HG02623 (cell line): ENCODE data around the gene EGFL6.
"Not testable (repeated sequence)": the region's sequence is repeated elsewhere in the genome, so short reads cannot be mapped to it uniquely, and the experiment has no call there.

ENCODE experiments used
- ATAC-seq: cut with Tn5 transposase; IDR thresholded peaks from one replicate; pipeline ENCODE4 v1.9.1; 2021; ENCODE audit warnings: moderate library complexity; ENCODE audit not compliant: unreplicated experiment

EGFL6 gene

DNA sequence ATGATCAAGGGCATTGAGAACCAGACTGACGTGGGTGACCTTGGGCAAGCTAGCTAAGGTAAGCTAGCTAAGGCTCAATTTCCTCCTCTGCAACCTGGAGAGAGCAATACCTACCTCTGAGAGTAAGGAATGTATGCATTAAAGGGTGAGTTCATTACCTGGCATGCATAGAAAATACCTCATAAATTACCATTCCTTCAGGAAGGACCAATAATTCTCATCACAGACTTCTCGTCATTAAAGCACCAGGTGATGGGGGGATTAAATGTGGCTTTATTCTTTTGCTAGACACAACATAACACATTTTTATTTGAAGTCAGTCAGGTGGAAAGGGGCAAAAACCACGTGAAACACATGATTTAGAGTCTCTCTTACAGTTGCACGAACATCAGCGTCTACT is 21.5 kb downstream of the EGFL6 start:
- ATAC-seq: no peak

DNA sequence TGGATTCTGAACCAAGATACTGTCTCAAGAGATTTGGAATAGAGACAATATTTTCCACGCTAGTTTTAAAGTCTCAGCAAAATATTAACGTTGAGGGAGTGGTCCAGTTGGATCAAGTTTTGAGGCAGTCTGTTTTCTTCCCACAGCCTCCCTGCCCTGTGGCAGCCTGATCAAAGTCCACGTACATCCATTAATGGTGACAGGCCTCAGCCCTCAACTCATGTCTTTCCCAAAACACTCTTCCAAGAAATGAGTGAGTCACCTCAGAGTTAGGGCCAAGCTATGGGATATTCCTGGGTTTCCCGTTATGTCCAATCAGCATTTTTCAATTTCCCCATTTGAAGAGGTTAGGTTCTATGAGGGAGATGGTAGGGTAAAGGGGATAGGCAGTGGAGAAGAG is 28.5 kb downstream of the EGFL6 start:
- ATAC-seq: no peak

DNA sequence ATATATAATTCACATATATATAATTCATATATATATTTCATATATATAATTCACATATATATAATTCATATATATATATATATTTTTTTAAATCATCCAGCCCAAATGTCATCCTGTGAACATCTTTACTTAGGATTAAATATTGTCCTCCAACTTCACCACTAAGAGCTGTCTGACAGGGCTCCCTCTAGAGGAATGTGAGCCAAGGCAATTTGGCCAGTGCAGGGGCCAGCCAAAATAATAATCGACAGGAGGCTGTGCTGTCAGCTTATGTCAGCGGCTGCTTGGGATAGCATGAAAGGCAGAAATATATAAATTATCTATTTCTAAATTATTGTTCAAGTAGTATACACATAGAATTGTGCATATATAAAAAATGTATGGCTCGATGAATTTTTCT is 29.5 kb downstream of the EGFL6 start:
- no peak for ATAC-seq

DNA sequence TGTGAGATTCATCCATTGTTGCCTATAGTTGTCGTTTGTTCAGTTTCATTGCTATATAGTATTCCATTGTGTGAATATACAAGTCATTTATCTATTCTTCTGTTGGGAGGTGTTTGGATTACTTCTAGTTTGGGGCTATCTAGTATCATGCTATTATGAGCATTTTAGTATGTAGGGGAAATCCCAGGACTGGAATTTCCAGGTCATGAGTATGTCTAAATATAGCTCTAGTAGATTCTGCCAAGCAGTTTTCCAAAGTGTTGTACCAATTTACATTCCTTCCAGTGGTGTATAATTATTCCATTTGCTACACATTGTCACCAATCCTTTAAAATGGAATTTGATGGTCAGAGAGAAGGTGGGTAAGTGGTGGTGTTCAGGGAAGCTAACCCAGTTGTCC is 30.1 kb downstream of the EGFL6 start:
- ATAC-seq: no peak

DNA sequence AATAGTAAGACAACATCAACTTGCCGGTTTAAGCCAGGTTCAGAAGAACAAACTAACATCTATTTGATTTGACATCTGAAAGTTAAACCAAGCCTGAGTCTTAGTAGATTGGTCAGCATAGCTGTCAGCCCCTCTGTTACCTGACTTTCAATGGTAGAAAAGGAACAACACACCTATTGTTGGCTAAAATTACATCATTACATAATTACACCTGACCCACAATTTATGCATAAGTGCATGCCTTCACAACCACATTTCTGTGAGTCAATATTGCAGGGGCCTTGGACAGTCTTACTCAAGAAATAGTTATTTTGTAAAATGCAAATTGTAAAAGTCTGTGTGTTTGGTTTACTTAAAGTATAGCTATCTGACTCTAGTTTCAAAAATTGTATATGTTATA is 36.2 kb downstream of the EGFL6 start:
- ATAC-seq: no peak

DNA sequence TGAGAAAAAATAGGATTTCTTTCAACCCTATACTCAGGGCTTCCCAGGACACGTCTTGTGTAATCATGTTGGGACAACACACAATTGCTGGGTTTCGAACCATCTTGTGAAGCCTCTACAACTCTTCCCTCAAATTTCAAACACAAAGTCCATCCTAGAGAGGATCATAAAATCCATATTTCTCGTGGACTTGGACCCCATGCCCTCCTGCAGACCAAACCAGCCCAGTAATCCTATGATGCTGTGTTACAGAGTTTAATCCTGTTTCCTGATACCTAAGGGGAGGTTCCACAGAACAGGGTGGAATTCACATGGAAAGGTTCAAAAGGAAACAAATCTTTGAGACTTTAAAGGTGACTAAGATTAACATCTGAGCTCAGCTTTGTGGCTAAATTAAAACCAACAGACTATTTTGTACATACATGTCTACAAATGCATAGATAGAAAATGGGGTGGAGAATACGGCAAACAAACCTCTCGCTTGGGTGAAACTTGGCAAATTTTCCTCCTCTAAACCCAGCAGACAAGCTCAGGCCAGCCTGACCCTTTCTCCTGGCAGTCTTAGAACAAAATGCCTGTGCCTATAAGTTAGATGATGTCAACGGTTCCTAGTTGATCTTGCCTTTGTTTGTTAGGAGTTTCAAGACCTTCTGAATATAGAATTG is 38.1 kb downstream of the EGFL6 start:
- no peak for ATAC-seq

DNA sequence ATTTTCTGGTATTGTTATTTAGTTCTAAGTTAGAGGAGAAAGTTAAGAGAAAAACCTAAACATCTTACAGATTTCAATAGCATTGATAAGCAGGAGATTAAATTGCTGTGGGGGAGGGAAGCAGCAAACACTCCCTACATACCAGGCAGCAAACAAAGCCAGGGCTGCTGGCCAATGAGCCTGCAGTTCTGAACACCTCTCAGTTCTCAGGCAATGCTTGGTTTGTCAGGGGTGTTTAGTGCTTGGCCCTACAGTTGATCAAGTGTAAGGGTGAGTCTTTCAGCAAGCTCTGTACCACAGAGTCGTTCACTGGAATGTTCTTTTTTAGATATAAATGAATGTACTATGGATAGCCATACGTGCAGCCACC is 38.6 kb downstream of the EGFL6 start:
- ATAC-seq: no peak

DNA sequence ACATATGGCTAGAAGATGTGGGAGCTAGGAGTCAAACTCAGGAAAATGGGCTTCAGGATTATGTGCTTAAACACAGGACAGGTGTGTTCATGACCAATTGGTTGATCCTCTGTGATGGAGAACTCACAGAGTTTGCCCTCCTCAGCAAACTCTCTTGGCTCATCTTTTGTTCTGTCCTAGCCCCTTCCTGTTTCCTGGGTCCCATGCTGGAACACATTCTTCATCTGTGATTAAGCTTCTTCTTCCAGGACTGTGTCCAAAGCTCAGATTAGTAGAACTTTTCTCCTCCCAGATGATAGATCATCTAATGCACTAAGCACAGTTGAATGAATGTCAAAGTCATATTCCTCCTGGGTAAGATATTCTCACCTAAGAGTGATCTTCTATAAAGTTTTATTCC is 44.8 kb downstream of the EGFL6 start:
- ATAC-seq: no peak

DNA sequence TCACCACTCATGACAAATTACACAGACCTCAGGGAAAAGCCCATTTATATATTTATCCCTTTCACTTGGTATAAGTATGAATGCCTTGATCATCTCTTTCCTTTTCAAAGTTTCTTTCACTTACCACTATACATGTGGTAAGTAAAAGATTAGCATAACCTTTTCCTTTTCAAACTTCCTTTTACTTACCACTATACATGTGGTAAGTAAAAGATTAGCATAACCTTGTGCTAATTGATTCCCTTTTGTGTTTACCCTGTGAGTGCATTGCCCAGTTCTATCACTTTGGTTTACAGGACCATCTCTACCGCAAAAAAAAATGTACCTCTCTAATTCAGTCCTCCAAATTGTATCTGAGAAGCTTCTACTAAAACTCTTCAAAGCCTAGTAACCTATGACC is 50.8 kb downstream of the EGFL6 start:
- no peak for ATAC-seq

DNA sequence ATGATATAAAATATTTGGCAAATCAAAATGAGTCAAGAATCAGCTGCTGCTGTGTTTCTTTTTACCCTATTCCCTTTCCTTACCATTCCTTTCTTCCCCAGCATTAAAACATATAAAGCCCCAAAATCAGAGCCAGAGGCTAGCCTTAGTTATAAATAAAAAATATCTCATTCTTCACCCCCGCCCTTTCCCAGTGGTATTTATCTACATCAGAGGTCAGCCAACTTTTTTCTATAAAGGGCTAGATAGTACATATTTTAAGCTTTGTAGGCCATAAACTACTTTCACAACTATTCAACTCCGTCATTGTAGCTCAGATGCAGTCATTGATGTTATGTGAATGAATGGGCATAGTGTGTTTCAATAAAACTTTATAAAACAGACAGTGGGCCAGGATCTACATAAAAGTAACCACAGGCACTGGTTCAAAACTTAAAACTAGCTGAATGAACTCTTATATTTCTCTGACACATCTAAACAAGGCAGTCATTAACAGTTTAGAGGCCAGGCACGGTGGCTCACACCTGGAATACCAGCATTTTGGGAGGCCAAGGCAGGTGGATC is 53.1 kb downstream of the EGFL6 start:
- ATAC-seq: no peak

DNA sequence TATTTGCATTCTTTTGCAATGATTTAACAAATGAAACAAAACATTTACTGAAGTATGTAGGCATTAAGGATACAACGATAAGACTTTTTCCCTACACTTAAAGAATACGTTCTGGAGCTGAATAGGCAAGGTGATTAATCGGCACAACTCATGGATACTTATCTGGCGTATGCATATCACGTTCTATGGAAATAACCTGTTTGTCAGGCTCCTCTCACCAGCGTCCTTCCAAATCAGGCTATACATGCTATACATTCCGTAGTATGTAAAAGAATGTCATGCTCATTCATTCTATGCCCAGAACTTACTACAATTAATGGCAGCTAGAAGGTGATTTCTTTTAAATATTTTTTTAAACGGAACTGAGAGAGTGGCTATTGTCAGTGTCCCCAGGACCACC is 57.9 kb downstream of the EGFL6 start:
- no peak for ATAC-seq

DNA sequence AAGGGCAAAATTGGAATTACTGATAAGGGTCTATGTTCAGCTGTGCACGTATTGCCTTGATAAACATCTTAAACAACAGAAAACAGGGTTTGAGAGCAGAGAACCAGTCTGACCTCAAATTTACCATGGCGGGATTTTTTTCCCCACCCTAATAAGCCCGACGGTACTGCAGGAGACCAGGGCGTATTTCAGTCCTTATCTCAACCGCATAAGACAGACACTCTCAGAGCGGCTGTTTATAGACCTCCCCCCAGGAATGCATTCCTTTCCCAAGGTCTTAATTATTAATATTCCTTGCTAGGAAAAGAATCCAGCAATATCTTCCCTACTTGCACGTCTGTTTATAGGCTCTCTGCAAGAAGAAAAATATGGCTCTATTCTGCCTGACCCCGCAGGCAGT is 67.8 kb downstream of the EGFL6 start:
- ATAC-seq: not testable (repeated sequence)

DNA sequence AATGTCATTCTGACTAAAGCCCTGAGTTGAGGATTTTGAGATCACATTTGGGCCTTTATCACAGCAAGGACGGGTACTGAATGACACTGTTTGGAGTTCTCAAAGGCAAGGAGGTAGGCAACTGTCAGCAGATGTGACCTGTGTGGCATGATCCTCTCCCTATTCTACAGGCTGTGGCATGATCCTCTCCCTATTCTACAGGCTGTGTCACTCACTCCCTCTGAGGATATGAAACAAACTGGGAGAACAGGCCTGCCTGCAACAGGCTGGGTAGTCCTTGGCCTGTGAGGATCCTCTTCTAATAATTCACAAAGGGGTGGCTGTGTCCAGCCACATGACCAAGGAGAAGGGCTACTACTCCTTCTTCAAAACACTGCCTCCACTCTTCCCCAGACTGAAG is 68.6 kb downstream of the EGFL6 start:
- no peak for ATAC-seq

DNA sequence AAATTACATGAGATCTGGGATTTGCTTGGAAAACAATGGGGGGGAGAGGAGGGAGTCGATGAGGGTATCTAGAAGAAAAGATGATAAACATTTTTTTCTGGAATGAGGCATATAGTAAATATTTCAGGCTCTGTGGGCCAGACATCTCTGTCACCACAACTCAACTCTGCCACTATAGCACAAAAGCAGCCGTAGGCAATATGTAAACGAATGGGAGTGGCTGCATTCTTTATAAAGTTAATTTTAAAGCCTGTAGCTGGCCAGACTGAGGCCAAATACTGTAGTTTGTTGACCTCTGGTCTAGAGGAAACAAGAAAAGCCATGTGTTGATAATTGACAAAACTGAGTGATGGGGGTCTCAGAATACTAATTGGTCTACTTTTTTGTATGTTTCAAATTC is 69.4 kb downstream of the EGFL6 start:
- ATAC-seq: no peak

DNA sequence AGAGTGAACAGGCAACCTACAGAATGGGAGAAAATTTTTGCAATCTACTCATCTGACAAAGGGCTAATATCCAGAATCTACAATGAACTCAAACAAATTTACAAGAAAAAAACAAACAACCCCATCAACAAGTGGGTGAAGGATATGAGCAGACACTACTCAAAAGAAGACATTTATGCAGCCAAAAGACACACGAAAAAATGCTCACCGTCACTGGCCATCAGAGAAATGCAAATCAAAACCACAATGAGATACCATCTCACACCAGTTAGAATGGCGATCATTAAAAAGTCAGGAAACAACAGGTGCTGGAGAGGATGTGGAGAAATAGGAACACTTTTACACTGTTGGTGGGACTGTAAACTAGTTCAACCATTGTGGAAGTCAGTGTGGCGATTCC is 72.3 kb downstream of the EGFL6 start:
- not testable (repeated sequence) for ATAC-seq

DNA sequence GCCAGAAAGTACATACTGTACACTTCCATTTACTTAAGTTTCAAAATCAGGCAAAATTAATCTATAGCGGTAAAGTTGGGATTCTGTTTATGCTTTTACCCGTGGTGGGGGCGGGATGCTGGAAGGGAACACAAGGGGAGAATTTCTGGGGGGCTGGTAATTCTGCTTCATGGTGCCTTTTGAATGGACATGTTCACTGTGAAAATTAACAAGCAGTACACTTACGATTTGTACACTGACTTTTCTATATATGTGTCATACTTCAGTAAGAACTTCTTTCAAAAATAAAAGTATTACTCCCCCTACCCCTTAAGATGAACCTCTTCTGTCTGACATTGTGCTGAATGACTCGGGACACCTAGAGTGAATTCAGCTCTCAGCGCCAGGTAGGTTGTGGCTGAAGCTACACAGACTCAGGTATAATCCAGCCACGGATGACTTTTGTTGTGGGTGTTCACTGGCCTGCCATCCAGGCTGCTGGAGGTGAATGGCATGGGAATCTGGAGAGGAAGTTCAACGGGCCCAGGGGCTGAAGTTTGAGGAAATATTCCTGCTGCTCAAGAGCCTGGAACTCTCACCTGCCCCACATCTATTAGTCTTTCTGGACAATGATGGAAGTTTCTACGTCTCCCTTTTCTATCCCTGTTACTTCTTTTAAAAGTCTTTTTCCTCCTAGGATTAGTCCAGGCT is 76.2 kb downstream of the EGFL6 start:
- ATAC-seq: no peak

DNA sequence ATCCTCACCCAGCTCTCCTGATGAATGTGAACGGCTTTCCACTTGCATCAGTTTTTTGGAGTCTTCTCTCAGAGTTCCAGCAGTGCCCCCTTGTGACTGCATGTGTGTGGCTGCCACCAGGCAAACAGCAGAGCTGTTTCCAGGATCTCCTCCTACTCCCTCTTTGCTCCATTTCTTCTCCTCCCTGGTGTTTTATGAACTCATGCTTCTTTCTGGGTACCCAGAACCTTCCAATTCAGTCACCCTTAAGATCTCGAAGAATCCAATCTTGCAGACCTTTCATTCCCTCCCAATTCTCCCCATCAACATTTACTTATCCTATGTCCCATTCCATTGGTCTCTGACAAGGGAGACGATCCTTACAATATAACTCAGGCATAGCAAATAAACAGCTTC is 76.8 kb downstream of the EGFL6 start:
- ATAC-seq: no peak

DNA sequence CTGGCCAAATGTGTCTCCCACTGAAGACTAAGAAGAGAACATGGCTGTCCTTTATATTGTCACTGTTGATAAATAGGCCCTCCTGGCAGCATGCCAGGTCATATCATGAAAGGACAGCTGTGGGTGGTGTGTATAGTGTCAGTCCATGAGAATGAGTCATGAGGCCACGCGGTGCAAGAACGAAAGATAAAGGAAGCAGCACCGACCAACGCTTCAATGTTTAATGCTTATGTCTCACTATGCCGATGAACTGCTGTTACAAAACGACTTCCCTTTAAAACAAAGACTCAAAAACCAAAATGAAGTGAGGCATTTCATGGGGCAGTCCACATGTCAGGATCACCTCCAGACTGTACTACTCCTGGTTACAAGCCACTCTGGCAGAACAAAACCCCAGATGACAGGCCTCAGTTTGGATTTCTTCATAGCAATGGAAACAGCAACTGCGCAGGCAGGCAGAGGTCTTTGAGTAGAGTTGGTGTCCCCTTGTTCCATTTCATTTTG is 78.4 kb downstream of the EGFL6 start:
- no peak for ATAC-seq

DNA sequence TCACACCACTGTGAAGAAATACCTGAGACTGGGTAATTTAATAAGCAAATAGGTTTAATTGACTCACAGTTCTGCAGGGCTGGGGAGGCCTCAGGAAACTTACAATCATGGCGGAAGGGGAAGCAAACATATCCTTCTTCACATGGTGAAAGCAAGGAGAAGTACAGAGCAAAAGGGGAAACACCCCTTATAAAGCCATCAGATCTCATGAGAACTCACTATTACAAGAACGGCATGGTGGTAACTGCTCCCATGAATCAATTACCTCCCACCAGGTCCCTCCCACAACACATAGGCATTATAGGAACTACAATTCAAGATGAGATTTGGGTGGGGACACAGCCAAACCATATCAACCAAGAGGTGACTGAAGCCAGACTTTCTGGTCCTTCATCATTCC is 78.9 kb downstream of the EGFL6 start:
- ATAC-seq: not testable (repeated sequence)

DNA sequence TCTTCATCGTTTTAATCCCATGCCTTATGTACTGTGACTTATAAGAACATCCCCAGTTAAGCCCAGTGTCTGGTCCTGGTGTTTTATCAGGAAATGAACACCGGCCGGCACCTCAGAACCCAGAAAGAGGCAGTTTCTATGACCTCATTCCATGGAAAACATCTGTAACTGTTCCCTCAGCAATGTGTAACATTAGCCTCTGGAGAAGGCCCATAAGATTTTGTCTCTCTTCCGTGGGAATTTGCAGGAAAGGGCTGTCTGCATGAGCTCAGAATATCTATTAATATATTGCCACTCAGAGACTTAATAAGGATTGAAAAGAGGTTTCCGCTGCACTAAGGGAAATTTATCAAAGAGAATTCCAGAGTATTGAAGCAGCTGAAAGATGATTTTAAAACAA is 80.4 kb downstream of the EGFL6 start:
- no peak for ATAC-seq

DNA sequence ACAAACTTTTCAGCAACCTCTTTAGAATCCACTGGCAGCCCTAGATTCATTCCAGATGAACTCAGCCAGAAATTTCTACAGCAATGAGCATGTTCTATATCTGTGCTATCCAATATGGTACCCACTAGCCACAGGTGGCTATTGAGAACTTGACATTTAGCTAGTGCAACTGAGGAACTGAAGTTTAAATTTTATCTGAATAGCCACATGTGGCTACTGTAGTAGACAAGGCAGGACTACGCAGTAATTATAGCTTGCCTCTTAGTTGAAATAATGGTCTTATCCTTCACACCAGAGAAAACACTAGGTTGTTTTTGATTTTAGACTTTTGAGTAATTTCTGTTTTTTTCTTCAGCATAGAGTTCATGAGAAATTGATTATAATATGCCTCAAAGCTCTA is 80.9 kb downstream of the EGFL6 start:
- ATAC-seq: no peak

DNA sequence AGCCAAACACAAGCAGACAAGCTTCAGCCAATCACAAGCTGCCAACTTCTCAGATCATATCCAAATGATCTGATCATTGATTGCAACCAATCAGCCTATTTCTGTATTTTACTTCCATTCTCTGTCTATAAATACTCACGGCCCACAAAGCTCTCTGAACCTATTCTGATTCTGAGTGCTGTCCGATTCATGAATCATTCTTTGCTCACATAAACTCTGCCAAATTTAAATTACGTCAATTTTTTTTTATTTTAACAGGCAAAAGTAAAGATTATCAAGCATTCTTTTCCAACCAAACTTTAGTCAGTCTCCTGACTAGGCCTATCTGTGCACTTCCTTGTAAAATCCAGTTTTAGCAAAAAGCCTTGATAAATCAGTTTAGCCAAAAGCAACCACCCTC is 81.7 kb downstream of the EGFL6 start:
- no peak for ATAC-seq
